HepG2 (cell line): ENCODE measurements around the gene ITGB3. TPM values are rescaled to one million over a fixed set of nuclear protein-coding genes. Genes with fewer than 3 reads are reported as not detected.

Experiments
- ATAC-seq: fragments of 200-7000 bp; cut with Tn5 transposase; 3 replicates; pipeline ENCODE4 v1.9.1; 2020; ENCODE audit warnings: mild to moderate bottlenecking, moderate library complexity
- BruUV-seq: library from RNA; stranded (reverse); fragments of 400-500 nt; replicated peaks from 2 replicates; lab custom pipeline; 2021; lab: Mats Ljungman, UMichigan
- CTCF ChIA-PET: fragments of 300-600 bp; formaldehyde crosslinking; extraction: SDS; loops from one replicate; lab custom pipeline; 2021; ENCODE audit warnings: low total read pairs, inconsistent platforms, low intra/inter-chr PET ratio; lab: Yijun Ruan, JAX
- POLR2A ChIA-PET: fragments of 350-600 bp; sonication (Branson Sonifier 250); formaldehyde crosslinking; loops from one replicate; lab custom pipeline; 2020; ENCODE audit warnings: antibody characterized with exemption, inconsistent platforms; lab: Yijun Ruan, JAX
- DNase-seq: peaks from one replicate; pipeline ENCODE4 v3.0.0-alpha.2; 2015; ENCODE audit warnings: low spot score
- FAIRE-seq: peaks from 3 replicates; lab custom pipeline; 2011; peaks lifted over from hg19 to GRCh38; lab: Jason Lieb, UNC
- H2AFZ ChIP-seq: one replicate; pipeline ENCODE4 v1.6.1; 2011; ENCODE audit warnings: low read length, inconsistent platforms
- H3K27ac ChIP-seq: fragments of 300-600 bp; 3 replicates; pipeline ENCODE4 v1.8.0; 2011; ENCODE audit warnings: mixed run types, mild to moderate bottlenecking, mixed read lengths, low read length, inconsistent platforms; ENCODE audit not compliant: insufficient read depth; ENCODE audit errors: extremely low read length
- H3K27me3 ChIP-seq, 2 experiments: fragments of 200-600 bp in 1 of 2; 2 replicates in 1 of 2; 3 replicates in 1 of 2; pipeline versions ENCODE4 v1.6.0 to v1.8.0; 2011; ENCODE audit warnings: low read length in 2 of 2, mild to moderate bottlenecking in 2 of 2, moderate library complexity in 2 of 2, inconsistent platforms in 1 of 2; ENCODE audit not compliant: insufficient read depth in 2 of 2, control insufficient read depth in 1 of 2
- H3K36me3 ChIP-seq, 2 experiments: fragments of 200-600 bp in 1 of 2; replicated peaks in 1 of 2; 2 replicates in 1 of 2; 3 replicates in 1 of 2; pipeline versions ENCODE4 v1.5.1 to v1.8.0; 2011; ENCODE audit warnings: low read length in 2 of 2, inconsistent platforms in 1 of 2; ENCODE audit not compliant: insufficient read depth in 2 of 2, control insufficient read depth in 1 of 2
- H3K4me1 ChIP-seq: 2 replicates; pipeline ENCODE4 v1.5.1; 2012; ENCODE audit warnings: low read length, inconsistent platforms; ENCODE audit not compliant: insufficient read depth
- H3K4me2 ChIP-seq: 2 replicates; pipeline ENCODE4 v1.6.0; 2011; ENCODE audit warnings: low read depth, low read length, inconsistent platforms
- H3K4me3 ChIP-seq, 3 experiments: fragments of 200-600 bp in 1 of 3; sonication (generic), shearing (Covaris generic) in 1 of 3; replicated peaks in 1 of 3; 2 replicates each; pipeline ENCODE4 v1.5.1; 2011 to 2016; ENCODE audit warnings: low read length in 3 of 3, inconsistent platforms in 2 of 3, low read depth in 2 of 3, mild to moderate bottlenecking in 2 of 3, control low read depth in 1 of 3, mixed read lengths in 1 of 3; ENCODE audit not compliant: insufficient read depth in 1 of 3
- H3K79me2 ChIP-seq: one replicate; pipeline ENCODE4 v1.6.1; 2011; ENCODE audit warnings: low read length, inconsistent platforms; ENCODE audit not compliant: insufficient read depth
- H3K9ac ChIP-seq: 2 replicates; pipeline ENCODE4 v1.6.0; 2011; ENCODE audit warnings: mild to moderate bottlenecking, low read depth, low read length, inconsistent platforms; ENCODE audit not compliant: insufficient read depth
- H3K9me3 ChIP-seq: 2 replicates; pipeline ENCODE4 v1.5.1; 2012; ENCODE audit warnings: mild to moderate bottlenecking, low read length
- H4K20me1 ChIP-seq: 2 replicates; pipeline ENCODE4 v1.6.0; 2011; ENCODE audit warnings: inconsistent platforms, mild to moderate bottlenecking, low read length, moderate library complexity; ENCODE audit not compliant: insufficient read depth
- ATF7 ChIP-seq, 2 experiments: fragments of 450-650 bp in 1 of 2; sonication (generic) in 1 of 2; formaldehyde crosslinking in 1 of 2; IDR thresholded peaks; 2 replicates each; pipeline versions ENCODE4 v1.4.0 to v1.6.1; 2016 to 2020; ENCODE audit warnings: antibody characterized with exemption in 1 of 2, mild to moderate bottlenecking in 1 of 2, missing genetic modification reagents in 1 of 2
- CENPT ChIP-seq: sonication (generic); formaldehyde crosslinking; IDR thresholded peaks from 2 replicates; pipeline ENCODE4 v1.8.0; 2022; ENCODE audit warnings: low read depth, mild to moderate bottlenecking, moderate library complexity, missing genetic modification reagents
- CREB1 ChIP-seq, 2 experiments: fragments of 450-650 bp in 1 of 2; IDR thresholded peaks; 2 replicates each; pipeline ENCODE4 v1.6.1; 2016 to 2017; ENCODE audit warnings: control low read depth in 1 of 2, mild to moderate bottlenecking in 1 of 2, missing compliant biosample characterization in 1 of 2, missing genetic modification characterization in 1 of 2
- HDAC2 ChIP-seq: sonication (generic); formaldehyde crosslinking; IDR thresholded peaks from 2 replicates; pipeline ENCODE4 v1.4.0; 2020; ENCODE audit warnings: missing genetic modification reagents
- RXRB ChIP-seq: IDR thresholded peaks from 2 replicates; pipeline ENCODE4 v1.6.1; 2016; ENCODE audit warnings: borderline replicate concordance, missing genetic modification reagents, missing compliant biosample characterization
- YEATS2 ChIP-seq: sonication (generic); formaldehyde crosslinking; IDR thresholded peaks from 2 replicates; pipeline ENCODE4 v1.4.0; 2020; ENCODE audit warnings: missing genetic modification reagents, borderline replicate concordance
- ZNF180 ChIP-seq: sonication (generic); formaldehyde crosslinking; IDR thresholded peaks from 2 replicates; pipeline ENCODE4 v1.4.0; 2020; ENCODE audit warnings: low read depth, missing genetic modification reagents, borderline replicate concordance
- ZNF446 ChIP-seq: sonication (generic); formaldehyde crosslinking; IDR thresholded peaks from 2 replicates; pipeline ENCODE4 v1.5.0; 2020; ENCODE audit warnings: mild to moderate bottlenecking, missing genetic modification reagents
- WGBS: methylation state at CpG from one replicate; pipeline ENCODE4 v1.1.6; 2017; ENCODE audit warnings: low lambda C conversion rate; 5-methylcytosine and 5-hydroxymethylcytosine counted together
- in situ Hi-C: cut with HindIII; loops from 2 replicates; pipeline ENCODE4 v1.10.0; 2017; ENCODE audit warnings: low pct_unique_long_range_greater_than_20kb; ENCODE audit not compliant: extremely low pct_ligation_motif_present
- intact Hi-C: fragments of 100-400 bp; cut with micrococcal nuclease; formaldehyde crosslinking; loops from one replicate; pipeline ENCODE4 v1.10.0; 2022; ENCODE audit not compliant: unreplicated experiment
- polyA plus RNA-seq, 8 experiments: library from polyadenylated mRNA; depleted of rRNA in 3 of 8; stranded (reverse) in 7 of 8; unstranded in 1 of 8; fragments of >200 nt; fragmentation: Illumina TruSeq in 4 of 8; extraction: Trizol in 4 of 8; gene quantifications; 2 replicates each; pipeline versions ENCODE4 v1.2.1 to v1.2.3, GENCODE V29; 2011 to 2016; ENCODE audit warnings: low read depth in 4 of 8, missing spikeins in 1 of 8, mixed read lengths in 1 of 8; ENCODE audit not compliant: insufficient read depth in 1 of 8
- total RNA-seq, 5 experiments: library from RNA; depleted of rRNA; stranded (reverse); fragments of >200 nt; fragmentation: Illumina TruSeq; extraction: Trizol; gene quantifications; 2 replicates each; pipeline ENCODE4 v1.2.3, GENCODE V29; 2016; ENCODE audit warnings: low read depth in 1 of 5
- TF ChIP-seq, protein P1 (sequence below): IDR thresholded peaks from 2 replicates; pipeline ENCODE4 v1.6.1; 2016
- TF ChIP-seq, protein P2 (sequence below): sonication (generic); formaldehyde crosslinking; IDR thresholded peaks from 2 replicates; pipeline ENCODE4 v1.4.0; 2020; ENCODE audit warnings: missing genetic modification reagents, borderline replicate concordance
- TF ChIP-seq, protein P3 (sequence below): sonication (generic); formaldehyde crosslinking; IDR thresholded peaks from 2 replicates; pipeline ENCODE4 v1.5.0; 2020; ENCODE audit warnings: missing genetic modification reagents

ITGB3 gene
- total and polyA plus RNA-seq, 2 of the 13 experiments (the other 11 are each of a cell fraction or from before 2014, with no cell fraction given) = 0.09 to 0.31 TPM

DNA sequence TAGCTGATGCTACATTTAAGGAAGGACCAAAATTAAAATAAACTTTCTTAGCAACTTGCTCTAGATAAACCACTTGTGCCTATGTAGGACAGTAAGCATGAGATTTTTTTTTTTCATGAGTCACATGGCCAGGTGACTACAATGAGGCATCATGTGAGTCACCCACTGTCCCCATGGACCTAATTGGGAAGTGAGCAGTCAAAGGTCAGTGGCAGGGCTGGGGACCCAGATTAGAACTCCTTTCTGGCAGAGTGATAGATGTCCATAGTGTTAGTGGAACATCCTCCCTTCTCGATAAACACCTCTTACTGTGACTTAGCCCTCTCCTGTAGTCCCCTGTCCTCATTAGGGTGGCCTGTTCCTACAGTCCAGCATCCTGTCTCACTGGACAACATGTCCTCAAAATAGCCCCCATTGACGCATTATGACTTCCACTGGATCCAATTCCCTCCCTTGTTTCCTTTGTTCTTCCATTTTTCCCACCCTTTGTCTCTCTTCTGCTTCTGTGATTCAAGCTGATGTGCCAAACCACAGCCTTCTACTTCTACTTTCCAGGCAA is 12.4 kb downstream of the ITGB3 start (continued):
- TF ChIP-seq, protein P1, sequence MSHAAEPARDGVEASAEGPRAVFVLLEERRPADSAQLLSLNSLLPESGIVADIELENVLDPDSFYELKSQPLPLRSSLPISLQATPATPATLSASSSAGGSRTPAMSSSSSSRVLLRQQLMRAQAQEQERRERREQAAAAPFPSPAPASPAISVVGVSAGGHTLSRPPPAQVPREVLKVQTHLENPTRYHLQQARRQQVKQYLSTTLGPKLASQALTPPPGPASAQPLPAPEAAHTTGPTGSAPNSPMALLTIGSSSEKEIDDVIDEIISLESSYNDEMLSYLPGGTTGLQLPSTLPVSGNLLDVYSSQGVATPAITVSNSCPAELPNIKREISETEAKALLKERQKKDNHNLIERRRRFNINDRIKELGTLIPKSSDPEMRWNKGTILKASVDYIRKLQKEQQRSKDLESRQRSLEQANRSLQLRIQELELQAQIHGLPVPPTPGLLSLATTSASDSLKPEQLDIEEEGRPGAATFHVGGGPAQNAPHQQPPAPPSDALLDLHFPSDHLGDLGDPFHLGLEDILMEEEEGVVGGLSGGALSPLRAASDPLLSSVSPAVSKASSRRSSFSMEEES (CRISPR knock-in tag) = 0 out of 2 replicates have a peak, but pooled peaks have one; percentile 25
- TF ChIP-seq RXRB (CRISPR knock-in tag) = no peak

DNA sequence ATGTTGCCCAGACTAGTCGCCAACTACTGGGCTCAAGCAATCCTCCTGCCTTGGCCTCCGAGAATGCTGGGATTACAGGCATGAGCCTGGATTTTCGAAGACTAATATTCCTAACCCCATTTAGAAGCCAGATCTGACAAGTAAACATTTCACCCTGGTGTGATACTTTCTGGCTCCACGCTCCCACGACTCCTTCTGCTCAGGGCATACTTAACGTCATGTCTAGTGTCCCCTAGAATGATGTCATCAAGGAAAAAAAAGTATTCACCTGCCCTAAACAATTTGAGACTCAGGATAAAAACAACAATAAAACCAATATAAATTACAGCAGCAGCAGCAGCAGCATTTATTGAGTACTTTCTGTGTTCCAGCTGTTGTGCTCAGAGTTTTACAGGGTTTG is 13.2 kb downstream of the ITGB3 start:
- Histone ChIP-seq H3K27me3 (no peaks in the 10 kb centered on the region), H3K4me1 (peaks cover 26% of the 10 kb centered on the region), H3K36me3 (no peaks in the 10 kb centered on the region), H2AFZ (no peak overlapping the region), H3K4me3 (no peak overlapping the region), H3K9me3 (peaks cover 4% of the 10 kb centered on the region; the same call in 1 of the 2 replicates), H3K27ac (no peak overlapping the region), H3K4me2 (no peak overlapping the region), H3K79me2 (no peaks in the 10 kb centered on the region), H4K20me1 (no peaks in the 10 kb centered on the region), H3K9ac (no peak overlapping the region)
- WGBS = 56% methylated on average over 6 of the region's 6 CpGs
- no peak for ATAC-seq
- no TSS peak for BruUV-seq
- ChIA-PET CTCF (no interaction called here), POLR2A (no interaction called here)
- no peak for DNase-seq
- FAIRE-seq = no peak
- in situ Hi-C loops = no loop called here
- intact Hi-C loops = no loop called here
- TF ChIP-seq CENPT (CRISPR knock-in tag) = no peak
- TF ChIP-seq, protein P2, sequence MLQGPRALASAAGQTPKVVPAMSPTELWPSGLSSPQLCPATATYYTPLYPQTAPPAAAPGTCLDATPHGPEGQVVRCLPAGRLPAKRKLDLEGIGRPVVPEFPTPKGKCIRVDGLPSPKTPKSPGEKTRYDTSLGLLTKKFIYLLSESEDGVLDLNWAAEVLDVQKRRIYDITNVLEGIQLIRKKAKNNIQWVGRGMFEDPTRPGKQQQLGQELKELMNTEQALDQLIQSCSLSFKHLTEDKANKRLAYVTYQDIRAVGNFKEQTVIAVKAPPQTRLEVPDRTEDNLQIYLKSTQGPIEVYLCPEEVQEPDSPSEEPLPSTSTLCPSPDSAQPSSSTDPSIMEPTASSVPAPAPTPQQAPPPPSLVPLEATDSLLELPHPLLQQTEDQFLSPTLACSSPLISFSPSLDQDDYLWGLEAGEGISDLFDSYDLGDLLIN = no peak
- TF ChIP-seq HDAC2 = no peak
- TF ChIP-seq ZNF446 (CRISPR knock-in tag) = no peak
- TF ChIP-seq YEATS2 (CRISPR knock-in tag) = no peak
- TF ChIP-seq, protein P3, sequence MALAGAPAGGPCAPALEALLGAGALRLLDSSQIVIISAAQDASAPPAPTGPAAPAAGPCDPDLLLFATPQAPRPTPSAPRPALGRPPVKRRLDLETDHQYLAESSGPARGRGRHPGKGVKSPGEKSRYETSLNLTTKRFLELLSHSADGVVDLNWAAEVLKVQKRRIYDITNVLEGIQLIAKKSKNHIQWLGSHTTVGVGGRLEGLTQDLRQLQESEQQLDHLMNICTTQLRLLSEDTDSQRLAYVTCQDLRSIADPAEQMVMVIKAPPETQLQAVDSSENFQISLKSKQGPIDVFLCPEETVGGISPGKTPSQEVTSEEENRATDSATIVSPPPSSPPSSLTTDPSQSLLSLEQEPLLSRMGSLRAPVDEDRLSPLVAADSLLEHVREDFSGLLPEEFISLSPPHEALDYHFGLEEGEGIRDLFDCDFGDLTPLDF (CRISPR knock-in tag) = no peak
- no peak for TF ChIP-seq ZNF180 (CRISPR knock-in tag)
- 0 out of 2 replicates have a peak, but pooled peaks have one; percentile 23 for TF ChIP-seq CREB1 (IDR thresholded peaks at IDR 0.05)
- no peak for TF ChIP-seq CREB1 (CRISPR knock-in tag; IDR thresholded peaks at IDR 0.05)
- peak; percentile 81 for TF ChIP-seq ATF7 (IDR thresholded peaks at IDR 0.05)
- TF ChIP-seq ATF7 (CRISPR knock-in tag; IDR thresholded peaks at IDR 0.05) = no peak
